ENCODE measurements around the gene MAML1. TPM values are rescaled to one million over a fixed set of nuclear protein-coding genes. Genes with fewer than 3 reads are reported as not detected.

The MAML1 gene
- total and polyA plus RNA-seq, 2 donors (not counting 1 experiment from before 2014, with no cell fraction given), result 6.4 to 7.5 TPM

DNA sequence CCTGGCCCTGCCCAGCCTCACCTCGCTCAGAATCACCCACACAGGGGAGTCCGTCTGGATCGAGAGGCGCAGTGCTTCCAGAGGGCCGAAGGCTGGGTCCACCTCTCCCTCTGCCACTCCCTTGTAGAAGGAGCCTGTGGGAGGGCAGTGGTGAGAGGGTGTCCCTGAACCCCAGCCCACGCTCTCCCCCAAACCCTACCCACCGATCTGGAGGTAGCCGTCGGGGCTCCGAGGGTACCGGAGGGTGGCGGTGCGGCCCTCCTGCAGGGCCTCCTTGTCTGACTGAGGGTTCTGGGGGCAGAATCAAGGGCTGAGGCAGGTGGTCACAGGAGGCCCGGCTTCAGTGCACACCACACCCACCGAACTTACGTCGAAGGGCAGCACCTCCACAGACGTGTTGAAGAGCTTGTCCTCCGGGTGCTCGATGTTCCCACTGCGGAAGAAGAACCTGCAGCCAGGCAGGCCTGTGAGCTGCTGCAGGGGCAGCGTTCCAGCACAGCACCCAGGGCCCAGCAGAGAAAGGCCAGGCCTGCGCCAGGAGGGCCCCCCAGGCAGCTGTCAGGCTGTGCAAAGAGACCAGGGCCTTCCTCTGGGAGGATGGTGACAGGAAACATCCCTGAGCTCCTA lies 65.6 kb downstream of the MAML1 start:
- DNase-seq (ENCODE audit: low read depth in 2 of 2), result no peak
- no peak overlapping the region for H3K27ac ChIP-seq (ENCODE audit: insufficient read depth, low read length)
- TF ChIP-seq EZH2 (IDR thresholded peaks at IDR 0.05; ENCODE audit: low read length, missing control alignments) (no peak), CTCF (conservative IDR thresholded peaks at IDR 0.05 in 1 of 2, IDR thresholded peaks at IDR 0.05 in 1 of 2; ENCODE audit: low read depth in 1 of 2, low read length in 2 of 2) (no peak)
- H3K79me2 ChIP-seq (ENCODE audit: control insufficient read depth, insufficient read depth, low read length), result peaks cover 15% of the 10 kb centered on the region
- peaks cover 37% of the 10 kb centered on the region for H3K36me3 ChIP-seq (ENCODE audit: control insufficient read depth, insufficient read depth, low read length)
- H3K4me3 ChIP-seq (replicated peaks in 1 of 4; ENCODE audit: control extremely low read depth in 1 of 4, insufficient read depth in 1 of 4, low read depth in 3 of 4, low read length in 4 of 4), result no peak overlapping the region
- H4K20me1 ChIP-seq (ENCODE audit: control insufficient read depth, extremely low read depth, insufficient read depth, low read length), result no peaks in the 10 kb centered on the region
- H3K4me2 ChIP-seq (ENCODE audit: extremely low read depth, insufficient read depth, low read length), result no peak overlapping the region
- no peaks in the 10 kb centered on the region for H3K9me3 ChIP-seq (ENCODE audit: control insufficient read depth, insufficient read depth, low read depth, low read length)
- H3K9ac ChIP-seq (ENCODE audit: insufficient read depth, low read length), result no peak overlapping the region
- H3K27me3 ChIP-seq (ENCODE audit: control insufficient read depth, insufficient read depth, low read length), result no peaks in the 10 kb centered on the region
- H3K4me1 ChIP-seq (ENCODE audit: control insufficient read depth, extremely low read depth, insufficient read depth, low read length), result peaks cover 8% of the 10 kb centered on the region
- no peak overlapping the region for H2AFZ ChIP-seq (ENCODE audit: low read length)

DNA sequence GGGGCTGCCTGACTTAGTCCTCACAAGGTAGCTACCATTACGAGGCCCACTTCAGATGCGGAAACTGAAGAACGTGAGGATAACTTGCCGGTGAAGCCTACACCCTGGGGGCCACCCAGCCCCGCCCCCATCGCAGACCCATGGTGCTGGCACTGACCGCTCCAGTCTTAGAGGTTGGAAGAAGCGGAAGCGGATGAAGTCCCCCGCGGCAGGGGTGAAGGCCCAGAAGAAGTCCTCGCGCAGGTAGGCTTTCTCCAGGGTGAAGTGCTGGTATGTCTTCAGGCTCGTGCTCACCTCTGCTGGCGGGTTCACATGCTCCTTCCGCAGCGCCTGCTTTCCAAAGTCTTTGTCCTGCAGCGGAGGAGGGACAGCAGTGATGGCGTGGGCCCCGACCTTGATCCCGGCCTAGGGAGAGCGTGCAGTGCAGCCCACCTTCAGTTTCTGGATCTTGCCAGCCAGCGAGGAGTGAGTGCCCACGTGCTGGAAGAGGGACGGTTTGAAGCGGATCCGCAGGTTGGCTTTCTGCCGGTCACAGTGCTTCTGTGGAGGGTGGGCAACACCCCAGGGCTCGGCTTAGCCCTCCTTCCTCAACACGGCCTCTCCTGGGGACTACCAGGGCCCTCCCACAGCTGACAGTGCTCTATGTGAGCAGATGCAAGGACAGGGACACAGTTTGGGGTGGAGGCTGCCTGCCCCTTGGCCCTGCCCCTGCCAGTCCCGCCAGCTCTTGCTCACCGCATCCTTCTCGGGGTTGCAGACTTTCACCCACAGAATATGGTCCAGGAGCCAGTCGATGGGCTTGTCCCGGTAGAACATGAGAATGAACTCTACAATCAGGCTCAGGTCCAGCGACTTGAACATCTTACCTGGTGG lies 66.4 kb downstream of the MAML1 start:
- H3K27me3 ChIP-seq (ENCODE audit: control insufficient read depth, insufficient read depth, low read length), result no peaks in the 10 kb centered on the region
- no peaks in the 10 kb centered on the region for H3K9me3 ChIP-seq (ENCODE audit: control insufficient read depth, insufficient read depth, low read depth, low read length)
- H4K20me1 ChIP-seq (ENCODE audit: control insufficient read depth, extremely low read depth, insufficient read depth, low read length), result no peaks in the 10 kb centered on the region
- peaks cover 22% of the 10 kb centered on the region for H3K79me2 ChIP-seq (ENCODE audit: control insufficient read depth, insufficient read depth, low read length)
- peaks cover 37% of the 10 kb centered on the region for H3K36me3 ChIP-seq (ENCODE audit: control insufficient read depth, insufficient read depth, low read length)
- no peak overlapping the region for H3K4me2 ChIP-seq (ENCODE audit: extremely low read depth, insufficient read depth, low read length)
- no peak overlapping the region for H3K9ac ChIP-seq (ENCODE audit: insufficient read depth, low read length)
- peaks cover 4% of the 10 kb centered on the region for H3K4me1 ChIP-seq (ENCODE audit: control insufficient read depth, extremely low read depth, insufficient read depth, low read length)
- no peak overlapping the region for H3K27ac ChIP-seq (ENCODE audit: insufficient read depth, low read length)
- TF ChIP-seq EZH2 (IDR thresholded peaks at IDR 0.05; ENCODE audit: low read length, missing control alignments), result no peak
- TF ChIP-seq CTCF (conservative IDR thresholded peaks at IDR 0.05 in 1 of 2, IDR thresholded peaks at IDR 0.05 in 1 of 2; ENCODE audit: low read depth in 1 of 2, low read length in 2 of 2), result no peak
- no peak for DNase-seq (ENCODE audit: low read depth in 2 of 2)
- no peak overlapping the region for H3K4me3 ChIP-seq (replicated peaks in 1 of 4; ENCODE audit: control extremely low read depth in 1 of 4, insufficient read depth in 1 of 4, low read depth in 3 of 4, low read length in 4 of 4)
- H2AFZ ChIP-seq (ENCODE audit: low read length), result no peak overlapping the region

DNA sequence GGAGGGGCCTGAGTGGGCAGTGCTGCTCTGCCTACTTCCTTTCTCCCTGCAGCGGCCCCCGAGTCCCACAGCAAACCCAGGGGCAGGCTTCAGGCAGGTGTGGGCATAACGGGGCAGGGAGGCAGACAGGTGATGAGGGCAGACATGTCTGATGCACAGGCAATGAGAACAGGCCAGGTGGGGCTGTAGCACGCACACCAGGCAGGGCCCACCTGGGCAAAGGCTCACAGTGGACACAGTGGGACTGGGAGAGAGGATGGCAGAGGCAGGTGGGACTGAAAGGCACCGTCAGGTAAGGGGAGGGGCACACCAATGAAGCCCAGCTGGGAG lies 67.0 kb downstream of the MAML1 start:
- H3K36me3 ChIP-seq (ENCODE audit: control insufficient read depth, insufficient read depth, low read length), result peaks cover 37% of the 10 kb centered on the region
- no peak overlapping the region for H3K4me3 ChIP-seq (replicated peaks in 1 of 4; ENCODE audit: control extremely low read depth in 1 of 4, insufficient read depth in 1 of 4, low read depth in 3 of 4, low read length in 4 of 4)
- no peak for DNase-seq (ENCODE audit: low read depth in 2 of 2)
- H3K27ac ChIP-seq (ENCODE audit: insufficient read depth, low read length), result no peak overlapping the region
- H3K27me3 ChIP-seq (ENCODE audit: control insufficient read depth, insufficient read depth, low read length), result no peaks in the 10 kb centered on the region
- TF ChIP-seq CTCF (conservative IDR thresholded peaks at IDR 0.05 in 1 of 2, IDR thresholded peaks at IDR 0.05 in 1 of 2; ENCODE audit: low read depth in 1 of 2, low read length in 2 of 2), result no peak
- H3K4me1 ChIP-seq (ENCODE audit: control insufficient read depth, extremely low read depth, insufficient read depth, low read length), result peaks cover 6% of the 10 kb centered on the region
- no peaks in the 10 kb centered on the region for H4K20me1 ChIP-seq (ENCODE audit: control insufficient read depth, extremely low read depth, insufficient read depth, low read length)
- H3K9ac ChIP-seq (ENCODE audit: insufficient read depth, low read length), result no peak overlapping the region
- H3K4me2 ChIP-seq (ENCODE audit: extremely low read depth, insufficient read depth, low read length), result no peak overlapping the region
- H2AFZ ChIP-seq (ENCODE audit: low read length), result no peak overlapping the region
- H3K79me2 ChIP-seq (ENCODE audit: control insufficient read depth, insufficient read depth, low read length), result peaks cover 28% of the 10 kb centered on the region
- no peaks in the 10 kb centered on the region for H3K9me3 ChIP-seq (ENCODE audit: control insufficient read depth, insufficient read depth, low read depth, low read length)
